NCI-H82 treated with DMSO at 0.1 percent for 48 hours (cell line): ENCODE measurements around the gene HK3.
"Not testable (repeated sequence)": the region's sequence is repeated elsewhere in the genome, so short reads cannot be mapped to it uniquely, and the experiment has no call there.

Source experiments
- DNase-seq: peaks from one replicate; lab custom pipeline; 2025; ENCODE audit not compliant: unreplicated experiment; lab: John Stamatoyannopoulos, UW

HK3 gene

GRCh38 chr5:176870644-176871043 is 28.5 kb downstream of the HK3 start:
- DNase-seq: not testable (repeated sequence)

- DNase-seq: no peak
These were observed 29.0 kb downstream of the HK3 start for GRCh38 chr5:176870110-176870591.

DNA sequence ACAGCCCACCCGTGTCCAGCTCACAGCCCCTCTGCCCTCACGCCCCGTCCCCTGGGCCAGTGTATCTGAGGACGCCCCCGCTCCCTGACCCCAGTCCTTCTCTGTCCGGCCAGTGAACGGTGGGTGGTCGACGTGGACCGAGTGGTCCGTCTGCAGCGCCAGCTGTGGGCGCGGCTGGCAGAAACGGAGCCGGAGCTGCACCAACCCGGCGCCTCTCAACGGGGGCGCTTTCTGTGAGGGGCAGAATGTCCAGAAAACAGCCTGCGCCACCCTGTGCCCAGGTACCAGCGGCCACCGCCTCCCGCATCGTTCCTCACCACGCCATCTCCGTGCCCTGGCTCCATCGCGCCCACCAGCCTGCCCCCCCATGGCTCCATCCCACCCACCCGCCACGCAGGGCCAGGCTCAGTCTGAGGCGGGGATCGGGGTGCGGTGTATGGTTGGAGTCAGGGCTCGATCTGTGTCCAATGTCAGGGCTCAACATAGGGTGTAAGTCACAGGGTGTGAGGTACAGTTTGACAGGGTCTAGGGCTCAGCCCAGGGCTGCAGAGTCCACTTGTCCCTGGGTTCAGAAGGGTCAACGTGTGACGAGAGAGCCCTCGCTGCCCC is 29.5 kb downstream of the HK3 start:
- DNase-seq: no peak

- DNase-seq: no peak
These were observed 30.4 kb downstream of the HK3 start for GRCh38 chr5:176868731-176869130.

DNA sequence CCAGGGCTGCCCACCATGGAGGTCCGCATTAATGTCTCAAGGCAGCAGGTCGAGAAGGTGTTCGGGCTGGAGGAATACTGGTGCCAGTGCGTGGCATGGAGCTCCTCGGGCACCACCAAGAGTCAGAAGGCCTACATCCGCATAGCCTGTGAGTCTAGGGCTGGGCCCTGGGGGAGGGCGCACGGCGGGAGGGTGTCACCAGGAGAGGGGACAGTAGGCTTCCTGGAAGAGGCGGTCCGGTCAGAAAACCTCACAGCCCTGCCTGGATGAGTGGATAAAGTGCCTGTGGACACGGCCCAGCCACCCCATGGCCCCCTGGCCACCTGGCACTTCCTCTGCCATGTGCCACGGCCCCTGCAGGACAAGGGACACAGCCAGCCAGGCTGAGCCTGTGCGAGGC is 31.0 kb downstream of the HK3 start:
- DNase-seq: no peak

GRCh38 chr5:176866707-176867310 is 32.3 kb downstream of the HK3 start:
- no peak for DNase-seq

DNA sequence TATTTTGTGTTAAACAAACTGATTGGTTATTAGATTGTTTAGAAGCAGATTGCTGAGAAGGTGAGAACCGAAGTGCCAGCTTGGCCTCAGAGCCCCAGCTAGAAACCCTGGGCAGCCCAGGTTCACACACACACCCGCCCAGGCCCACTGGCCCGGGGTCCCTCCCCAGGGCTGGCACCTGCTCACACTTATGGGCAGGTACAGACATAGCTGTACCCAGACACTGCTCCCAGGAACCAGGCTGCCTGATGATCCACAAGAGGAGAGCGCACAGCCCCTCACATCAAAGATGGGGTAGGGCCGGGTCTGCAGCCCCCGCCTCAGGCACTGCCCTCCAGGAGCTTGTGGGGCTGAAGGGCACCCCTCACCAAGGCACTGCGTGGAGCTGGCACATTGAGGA is 33.2 kb downstream of the HK3 start:
- DNase-seq: no peak

DNA sequence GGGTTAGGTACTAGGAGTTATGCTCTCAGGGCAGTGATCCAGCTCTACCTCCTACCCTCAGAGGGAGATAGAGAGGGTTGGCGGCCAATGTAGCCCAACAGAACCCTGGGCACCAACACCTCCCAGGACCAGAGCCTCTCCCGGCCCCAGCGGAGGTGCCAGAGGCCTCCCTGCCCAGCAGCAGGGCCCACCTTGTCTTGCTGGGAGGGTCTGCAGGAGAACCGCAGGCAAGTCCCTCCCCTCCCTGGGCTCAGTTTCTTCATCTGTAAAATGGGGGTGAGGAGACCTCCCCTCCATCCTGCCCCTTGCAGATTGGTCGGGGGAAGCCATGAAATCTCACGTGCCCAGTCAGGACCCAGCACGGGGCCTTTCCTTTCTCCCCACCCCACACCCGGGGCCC is 34.4 kb downstream of the HK3 start:
- no peak for DNase-seq

GRCh38 chr5:176863765-176864098 is 35.4 kb downstream of the HK3 start:
- no peak for DNase-seq

DNA sequence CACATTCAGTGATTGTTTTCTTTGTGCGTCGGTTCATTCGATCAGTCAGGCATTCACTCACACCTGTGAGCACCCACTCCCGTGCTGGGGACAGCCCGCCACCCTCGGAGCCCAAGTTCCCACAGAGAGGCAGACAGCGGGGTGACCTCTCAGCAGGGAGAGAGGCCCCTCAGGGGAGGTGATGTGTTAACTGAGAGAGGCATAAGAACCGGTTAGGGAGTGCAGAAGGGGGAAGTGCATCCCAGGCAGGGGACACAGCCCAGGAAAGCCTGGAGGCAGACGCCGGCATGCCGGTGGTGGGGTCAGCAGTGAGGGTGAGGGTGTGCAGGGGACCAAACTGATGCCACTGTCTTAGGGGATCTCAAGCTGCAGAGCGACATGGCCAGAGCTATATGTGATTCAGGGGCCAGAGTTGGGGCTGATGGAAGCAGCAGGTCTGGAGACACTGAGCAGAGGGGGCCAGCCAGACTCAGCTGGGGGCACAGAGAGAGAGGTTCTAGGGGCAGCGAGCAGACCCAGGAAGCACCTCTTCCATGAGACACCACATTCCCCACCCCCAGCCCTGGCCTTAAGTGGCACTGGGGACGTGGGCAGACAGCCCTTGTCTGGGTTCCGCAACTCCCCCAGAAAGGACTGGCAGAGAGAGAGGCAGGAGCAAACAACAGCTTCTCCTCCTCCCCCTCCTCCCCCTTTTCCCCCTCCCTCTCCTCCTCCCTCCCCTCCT is 35.9 kb downstream of the HK3 start:
- DNase-seq: no peak

- DNase-seq: no peak
These were observed 36.7 kb downstream of the HK3 start for GRCh38 chr5:176862330-176862995.

DNA sequence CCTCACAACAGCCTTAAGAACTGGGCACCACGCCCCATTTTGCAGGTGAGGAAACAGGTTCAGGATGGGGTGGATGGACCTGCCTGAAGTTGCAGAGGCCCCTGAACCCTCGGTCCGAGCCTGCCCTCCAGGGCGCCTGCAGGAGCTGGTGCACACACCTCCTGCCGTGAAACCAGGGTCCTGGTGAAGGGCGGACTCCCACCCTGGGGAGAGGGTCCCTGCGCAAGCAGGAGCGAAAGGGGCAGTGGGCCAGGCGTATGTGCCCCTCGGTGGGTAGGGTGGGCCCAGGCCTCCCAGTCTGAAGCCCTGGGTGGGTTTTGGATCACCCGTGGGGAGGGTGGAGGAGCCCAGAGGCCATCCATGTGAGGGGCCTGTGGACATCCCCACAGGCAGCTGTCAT is 37.9 kb downstream of the HK3 start:
- DNase-seq: no peak

DNA sequence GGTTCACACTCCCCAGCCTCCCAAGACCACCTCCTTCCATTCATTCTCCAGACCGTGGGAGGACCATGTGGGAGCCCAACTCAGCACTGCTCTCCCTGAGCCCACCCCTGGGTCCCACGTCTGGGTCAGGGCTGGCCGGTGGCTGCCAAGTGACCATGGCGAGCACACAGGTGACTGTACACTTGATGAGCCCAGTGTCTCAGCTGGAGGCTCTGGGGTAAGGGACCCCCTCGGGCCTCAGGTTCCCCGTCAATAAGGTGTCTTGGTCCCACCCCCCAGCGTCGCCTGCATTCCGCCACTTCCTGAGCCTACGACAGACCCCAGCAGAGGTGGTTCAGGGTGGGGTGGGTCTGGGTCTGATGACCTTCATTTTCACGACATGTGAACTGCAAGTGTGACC is 38.8 kb downstream of the HK3 start:
- DNase-seq: no peak

DNA sequence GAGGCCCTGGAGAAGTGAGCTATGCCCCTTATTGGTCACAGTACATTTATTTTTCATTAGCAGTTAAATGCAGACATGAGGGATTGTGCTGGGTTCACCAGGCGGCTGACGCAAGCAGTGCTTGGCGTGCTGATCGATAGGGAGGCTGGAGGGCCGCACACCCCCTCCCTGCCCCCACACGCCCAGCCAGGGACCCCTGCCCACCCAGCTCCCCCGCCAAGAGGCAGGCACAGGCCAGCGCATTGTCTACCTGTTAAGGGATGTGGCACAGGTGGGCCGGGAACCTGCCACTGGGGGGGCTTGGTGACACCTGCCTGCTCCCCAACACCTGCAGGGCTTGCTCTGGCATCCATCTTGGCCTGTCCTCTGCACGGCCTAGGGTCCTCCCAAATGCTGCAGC is 39.2 kb downstream of the HK3 start:
- no peak for DNase-seq

DNA sequence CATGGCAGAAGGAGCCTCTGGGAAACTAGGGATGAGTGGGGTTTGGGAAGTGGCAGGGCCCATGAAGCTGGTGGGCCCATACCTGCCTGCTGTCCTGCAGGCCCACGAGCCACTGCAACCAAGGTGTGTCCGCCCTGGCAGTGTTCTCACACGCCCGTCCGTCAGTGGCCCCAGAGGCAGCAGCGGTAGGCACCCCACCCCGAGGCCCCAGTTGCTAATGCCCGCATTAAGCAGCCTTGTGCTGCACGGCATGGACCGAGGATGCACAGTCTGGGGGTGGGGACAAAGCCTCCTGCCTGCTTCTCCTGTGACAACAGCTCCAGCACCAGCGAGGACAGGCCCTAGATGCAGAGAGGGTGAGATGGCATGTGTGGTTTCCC is 41.3 kb downstream of the HK3 start:
- no peak for DNase-seq

GRCh38 chr5:176857216-176857893 is 41.8 kb downstream of the HK3 start:
- DNase-seq: no peak

DNA sequence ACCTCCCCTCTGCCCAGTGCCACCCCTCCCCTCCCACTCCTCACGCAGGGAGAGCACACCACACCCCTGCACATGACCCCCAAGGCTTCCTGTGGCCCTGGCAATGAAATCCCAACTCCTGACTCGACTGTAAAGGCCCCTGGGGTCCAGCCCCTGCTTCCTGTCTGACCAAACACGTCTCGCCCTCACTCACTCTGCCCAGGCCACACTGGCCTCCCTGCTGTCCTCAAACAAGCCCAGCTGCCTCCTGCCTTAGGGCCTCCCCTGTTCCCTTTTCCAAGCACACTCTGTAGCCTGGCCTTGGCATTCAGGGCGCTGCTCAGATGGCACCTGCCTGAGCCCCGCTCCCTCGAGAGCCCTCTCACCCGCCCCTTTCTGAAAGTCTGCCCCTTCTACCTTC is 42.4 kb downstream of the HK3 start:
- DNase-seq: no peak

- no peak for DNase-seq
These were observed 43.5 kb downstream of the HK3 start for GRCh38 chr5:176855598-176855997.

GRCh38 chr5:176854164-176854563 is 45.0 kb downstream of the HK3 start:
- DNase-seq: no peak

GRCh38 chr5:176853151-176853778 is 45.9 kb downstream of the HK3 start:
- DNase-seq: no peak
